CD4-positive, CD25-positive, alpha-beta regulatory T cell (primary cell): ENCODE measurements around the gene OR12D3. TPM values are rescaled to one million over a fixed set of nuclear protein-coding genes. Genes with fewer than 3 reads are reported as not detected.

Source experiments
- ATAC-seq, 2 donors: fragments of 150-1000 bp; cut with Tn5 transposase; one replicate each; pipeline ENCODE4 v1.10.0; 2021; ENCODE audit warnings: low read depth in 2 of 2, moderate number of reproducible peaks in 2 of 2, moderate library complexity in 1 of 2
- DNase-seq, 3 donors: peaks; one replicate each; pipeline versions ENCODE4 v3.0.0 to v3.0.0-alpha.2; 2012 to 2022; ENCODE audit warnings: mixed read lengths in 1 of 3
- H3K27ac ChIP-seq: one replicate; pipeline ENCODE4 v1.7.0; 2013; ENCODE audit warnings: mild to moderate bottlenecking, low read length; ENCODE audit not compliant: insufficient read depth, poor library complexity, severe bottlenecking
- H3K27me3 ChIP-seq: one replicate; pipeline ENCODE4 v1.7.0; 2013; ENCODE audit warnings: low read length; ENCODE audit not compliant: control insufficient read depth, insufficient read depth
- H3K36me3 ChIP-seq: one replicate; pipeline ENCODE4 v1.7.0; 2013; ENCODE audit warnings: mild to moderate bottlenecking, low read length, moderate library complexity; ENCODE audit not compliant: control insufficient read depth, insufficient read depth
- H3K4me1 ChIP-seq: 2 replicates; pipeline ENCODE4 v1.7.0; 2013; ENCODE audit warnings: mild to moderate bottlenecking, low read length; ENCODE audit not compliant: insufficient read depth, control insufficient read depth, poor library complexity, severe bottlenecking
- H3K4me3 ChIP-seq: one replicate; pipeline ENCODE4 v1.7.0; 2013; ENCODE audit warnings: low read depth, mild to moderate bottlenecking, low read length, moderate library complexity
- H3K9me3 ChIP-seq, 2 experiments: 1 replicate in 1 of 2; 2 replicates in 1 of 2; pipeline ENCODE4 v1.7.0; 2013; ENCODE audit warnings: low read length in 2 of 2, mild to moderate bottlenecking in 1 of 2, moderate library complexity in 1 of 2; ENCODE audit not compliant: control insufficient read depth in 2 of 2
- H3K27ac Mint-ChIP-seq, 3 donors: one replicate each; pipeline ENCODE4 v1.8.0; 2020 to 2022; ENCODE audit warnings: mild to moderate bottlenecking in 3 of 3, mixed read lengths in 3 of 3, moderate library complexity in 2 of 3
- H3K27me3 Mint-ChIP-seq: one replicate; pipeline ENCODE4 v1.8.0; 2022; ENCODE audit warnings: mild to moderate bottlenecking, mixed read lengths
- H3K36me3 Mint-ChIP-seq: one replicate; pipeline ENCODE4 v1.8.0; 2020; ENCODE audit warnings: mixed read lengths
- H3K4me1 Mint-ChIP-seq, 4 donors: one replicate each; pipeline ENCODE4 v1.8.0; 2020 to 2022; ENCODE audit warnings: mixed read lengths in 4 of 4, mild to moderate bottlenecking in 1 of 4
- H3K4me3 Mint-ChIP-seq, 4 donors: one replicate each; pipeline ENCODE4 v1.8.0; 2020 to 2022; ENCODE audit warnings: mild to moderate bottlenecking in 4 of 4, mixed read lengths in 4 of 4, moderate library complexity in 3 of 4
- H3K9me3 Mint-ChIP-seq, 7 donors: one replicate each; pipeline ENCODE4 v1.8.0; 2020 to 2022; ENCODE audit warnings: mixed read lengths in 7 of 7, mild to moderate bottlenecking in 3 of 7, moderate library complexity in 2 of 7
- polyA plus RNA-seq, 4 donors: library from polyadenylated mRNA; unstranded; fragments of 300-500 nt; fragmentation: Illumina TruSeq; gene quantifications; one replicate each; pipeline ENCODE4 v1.2.3, GENCODE V29; 2021
- total RNA-seq: library from RNA; stranded (reverse); gene quantifications from one replicate; pipeline ENCODE4 v1.2.3, GENCODE V29; 2022

Gene OR12D3
- total and polyA plus RNA-seq, 5 donors from 2014 or later: not detected

- H3K4me1 Mint-ChIP-seq: no peaks in the 10 kb centered on the region
- no peaks in the 10 kb centered on the region for H3K36me3 Mint-ChIP-seq
- Histone ChIP-seq H3K4me1 (no peaks in the 10 kb centered on the region), H3K9me3 (no peaks in the 10 kb centered on the region), H3K4me3 (no peak overlapping the region), H3K27ac (no peak overlapping the region), H3K27me3 (peaks cover 5% of the 10 kb centered on the region), H3K36me3 (no peaks in the 10 kb centered on the region)
- peaks cover 32% of the 10 kb centered on the region for H3K27me3 Mint-ChIP-seq
- no peak overlapping the region for H3K4me3 Mint-ChIP-seq
- peak overlapping the region in 1 of 3 donors; percentile 33 for H3K27ac Mint-ChIP-seq
- DNase-seq (no peak), ATAC-seq (no peak)
- H3K9me3 Mint-ChIP-seq: peaks cover 0 to 4% (median 1%) of the 10 kb centered on the region in 7 donors
Measured at GRCh38 chr6:29332676-29333075, 42.4 kb downstream of the OR12D3 start.

- Histone ChIP-seq H3K9me3 (no peaks in the 10 kb centered on the region), H3K27me3 (peaks cover 7% of the 10 kb centered on the region), H3K36me3 (no peaks in the 10 kb centered on the region), H3K4me1 (no peaks in the 10 kb centered on the region), H3K4me3 (no peak overlapping the region), H3K27ac (no peak overlapping the region)
- Mint-ChIP-seq H3K36me3 (no peaks in the 10 kb centered on the region), H3K4me3 (no peak overlapping the region), H3K9me3 (peaks cover 0 to 1% (median 0%) of the 10 kb centered on the region in 7 donors), H3K4me1 (peaks cover 0 to 2% (median under 1%) of the 10 kb centered on the region in 4 donors), H3K27ac (no peak overlapping the region), H3K27me3 (peaks cover 24% of the 10 kb centered on the region)
- no peak for ATAC-seq
- no peak for DNase-seq
Measured at GRCh38 chr6:29325777-29326176, 49.3 kb downstream of the OR12D3 start.

Other genes with a start within 250 kb of the OR12D3 start
- not detected for gene OR2J2, start 204.4 kb downstream of the OR12D3 start, total RNA-seq
- not detected for gene OR2J2, start 204.4 kb downstream of the OR12D3 start, polyA plus RNA-seq
- gene OR14J1, start 73.6 kb downstream of the OR12D3 start, total RNA-seq: not detected
- gene OR14J1, start 73.6 kb downstream of the OR12D3 start, polyA plus RNA-seq: not detected
- not detected for gene OR5V1, start 6.4 kb downstream of the OR12D3 start, total RNA-seq
- gene OR5V1, start 6.4 kb downstream of the OR12D3 start, polyA plus RNA-seq: not detected
- gene OR12D2, start 20.3 kb upstream of the OR12D3 start, total RNA-seq: not detected
- gene OR12D2, start 20.3 kb upstream of the OR12D3 start, polyA plus RNA-seq: not detected
- gene OR12D1, start 39.6 kb upstream of the OR12D3 start, total RNA-seq: not detected
- not detected for gene OR12D1, start 39.6 kb upstream of the OR12D3 start, polyA plus RNA-seq
- not detected for gene OR10C1, start 64.0 kb upstream of the OR12D3 start, total RNA-seq
- gene OR10C1, start 64.0 kb upstream of the OR12D3 start, polyA plus RNA-seq: not detected
- not detected for gene OR11A1, start 81.8 kb upstream of the OR12D3 start, total RNA-seq
- not detected for gene OR11A1, start 81.8 kb upstream of the OR12D3 start, polyA plus RNA-seq
- gene OR2H1, start 81.9 kb upstream of the OR12D3 start, total RNA-seq: not detected
- not detected for gene OR2H1, start 81.9 kb upstream of the OR12D3 start, polyA plus RNA-seq
- gene MAS1L, start 112.7 kb upstream of the OR12D3 start, total RNA-seq: not detected
- gene MAS1L, start 112.7 kb upstream of the OR12D3 start, polyA plus RNA-seq: not detected
- not detected for gene UBD, start 184.4 kb upstream of the OR12D3 start, total RNA-seq
- not detected for gene UBD, start 184.4 kb upstream of the OR12D3 start, polyA plus RNA-seq
- gene OR2H2, start 209.8 kb upstream of the OR12D3 start, total RNA-seq: not detected
- not detected for gene OR2H2, start 209.8 kb upstream of the OR12D3 start, polyA plus RNA-seq